OCI-LY7 (cell line): Measurements from ENCODE around the gene PITPNB. TPM values are rescaled to one million over a fixed set of nuclear protein-coding genes. Genes with fewer than 3 reads are reported as not detected.

Experiments
- BruUV-seq: library from RNA; stranded (reverse); fragments of 400-500 nt; replicated peaks from 2 replicates; lab custom pipeline; 2021; lab: Mats Ljungman, UMichigan
- CTCF ChIA-PET: fragments of 300-600 bp; sonication (Branson Sonifier 250); formaldehyde crosslinking; loops from one replicate; lab custom pipeline; 2022; ENCODE audit warnings: antibody characterized with exemption; ENCODE audit not compliant: unreplicated experiment; lab: Charles Lee
- POLR2A ChIA-PET: fragments of 300-600 bp; sonication (Branson Sonifier 250); formaldehyde crosslinking; loops from one replicate; lab custom pipeline; 2022; ENCODE audit warnings: antibody characterized with exemption; lab: Charles Lee
- DNase-seq: peaks from one replicate; pipeline ENCODE4 v3.0.0-alpha.2; 2015; ENCODE audit warnings: low spot score
- H2AFZ ChIP-seq: fragments of 200-600 bp; sonication (generic), shearing (Covaris generic); 2 replicates; pipeline ENCODE4 v1.6.1; 2014; ENCODE audit warnings: mild to moderate bottlenecking, antibody characterized with exemption, low read length, moderate library complexity
- H3K27ac ChIP-seq: fragments of 200-600 bp; sonication (generic); 2 replicates; pipeline ENCODE4 v1.5.1; 2014; ENCODE audit warnings: mixed run types, low read depth, mild to moderate bottlenecking, moderate library complexity, low read length, inconsistent platforms; ENCODE audit not compliant: poor library complexity, severe bottlenecking
- H3K36me3 ChIP-seq: fragments of 200-600 bp; sonication (generic); 2 replicates; pipeline ENCODE4 v1.6.1; 2014; ENCODE audit warnings: mild to moderate bottlenecking, antibody characterized with exemption, low read length, moderate library complexity, mixed read lengths; ENCODE audit not compliant: insufficient read depth
- H3K4me1 ChIP-seq: fragments of 200-600 bp; sonication (generic); 2 replicates; pipeline ENCODE4 v1.5.1; 2014; ENCODE audit warnings: mild to moderate bottlenecking, low read length; ENCODE audit not compliant: insufficient read depth, poor library complexity, severe bottlenecking
- H3K4me2 ChIP-seq: fragments of 200-600 bp; sonication (generic); 2 replicates; pipeline ENCODE4 v1.6.1; 2014; ENCODE audit warnings: mild to moderate bottlenecking, low read length
- H3K4me3 ChIP-seq: fragments of 200-600 bp; sonication (generic); 2 replicates; pipeline ENCODE4 v1.5.1; 2014; ENCODE audit warnings: mild to moderate bottlenecking, low read depth, low read length; ENCODE audit not compliant: poor library complexity, severe bottlenecking
- H3K79me2 ChIP-seq: fragments of 200-600 bp; sonication (generic); 2 replicates; pipeline ENCODE4 v1.6.1; 2016; ENCODE audit warnings: low read depth, mild to moderate bottlenecking, low read length, moderate library complexity, mixed read lengths; ENCODE audit not compliant: insufficient read depth
- H3K9me2 ChIP-seq: fragments of 200-600 bp; sonication (generic); 2 replicates; pipeline ENCODE4 v1.6.1; 2016; ENCODE audit warnings: mild to moderate bottlenecking, low read length, mixed read lengths; ENCODE audit not compliant: insufficient read depth
- H3K9me3 ChIP-seq: fragments of 200-600 bp; sonication (generic); 2 replicates; pipeline ENCODE4 v1.6.1; 2014; ENCODE audit warnings: mild to moderate bottlenecking, mixed run types, low read length, mixed read lengths
- H4K20me1 ChIP-seq: fragments of 200-600 bp; sonication (generic); 2 replicates; pipeline ENCODE4 v1.6.1; 2014; ENCODE audit warnings: mild to moderate bottlenecking, antibody characterized with exemption, low read length, moderate library complexity, mixed read lengths; ENCODE audit not compliant: insufficient read depth
- EZH2phosphoT487 ChIP-seq: fragments of 200-600 bp; sonication (generic); IDR thresholded peaks from 2 replicates; pipeline ENCODE4 v1.6.1; 2018; ENCODE audit warnings: low read depth, borderline replicate concordance, mild to moderate bottlenecking, mixed run types, antibody characterized with exemption, low read length, moderate library complexity, mixed read lengths
- intact Hi-C: fragments of 100-400 bp; cut with micrococcal nuclease; formaldehyde crosslinking; loops from one replicate; pipeline ENCODE4 v1.10.0; 2022; ENCODE audit not compliant: unreplicated experiment
- total RNA-seq, 2 experiments: library from RNA; depleted of rRNA in 1 of 2; stranded (reverse); fragments of >200 nt in 1 of 2; shearing (Covaris generic) in 1 of 2; gene quantifications; 2 replicates each; pipeline ENCODE4 v1.2.3, GENCODE V29; 2014 to 2022
- TF ChIP-seq, protein P1 (sequence below): fragments of 200-600 bp; sonication (generic); conservative IDR thresholded peaks from 2 replicates; pipeline ENCODE4 v1.5.1; 2014; ENCODE audit warnings: mild to moderate bottlenecking, antibody characterized with exemption, low read length, moderate library complexity, mixed read lengths

Gene PITPNB
- total RNA-seq, 2 experiments from 2014 or later, result 21.8 to 97.4 TPM

DNA sequence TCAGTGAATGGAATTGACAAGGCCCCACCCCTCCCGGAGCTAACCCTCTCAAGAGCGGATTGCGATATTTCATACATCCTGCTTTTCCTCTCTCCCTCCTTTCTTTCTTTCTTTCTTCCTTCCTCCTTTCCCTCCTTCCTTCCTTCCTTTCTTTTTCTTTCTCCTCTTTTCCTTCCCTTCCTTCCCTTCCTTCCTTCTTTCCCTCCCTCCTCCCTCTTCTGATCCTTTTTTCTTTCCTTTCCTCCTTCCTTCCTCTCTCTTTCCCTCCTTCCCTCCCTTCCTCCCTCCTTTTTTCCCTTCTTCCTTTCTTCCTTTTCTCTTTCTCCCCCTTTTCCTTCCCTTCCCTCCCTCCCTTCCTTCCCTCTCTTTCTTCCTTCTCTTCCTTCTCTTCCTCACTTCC is 102.5 kb downstream of the PITPNB start:
- H3K36me3 ChIP-seq, result no peaks in the 10 kb centered on the region
- H3K9me3 ChIP-seq, result no peaks in the 10 kb centered on the region
- ChIA-PET POLR2A (no interaction called here), CTCF (no interaction called here)
- intact Hi-C loops, result no loop called here
- no peaks in the 10 kb centered on the region for H3K4me1 ChIP-seq
- H4K20me1 ChIP-seq, result no peaks in the 10 kb centered on the region
- no peak overlapping the region for H3K4me3 ChIP-seq
- DNase-seq, result no peak
- no TSS peak for BruUV-seq
- H3K4me2 ChIP-seq, result no peak overlapping the region
- H3K79me2 ChIP-seq, result no peaks in the 10 kb centered on the region
- no peaks in the 10 kb centered on the region for H3K9me2 ChIP-seq
- no peak overlapping the region for H2AFZ ChIP-seq
- no peak overlapping the region for H3K27ac ChIP-seq
- TF ChIP-seq, protein P1, sequence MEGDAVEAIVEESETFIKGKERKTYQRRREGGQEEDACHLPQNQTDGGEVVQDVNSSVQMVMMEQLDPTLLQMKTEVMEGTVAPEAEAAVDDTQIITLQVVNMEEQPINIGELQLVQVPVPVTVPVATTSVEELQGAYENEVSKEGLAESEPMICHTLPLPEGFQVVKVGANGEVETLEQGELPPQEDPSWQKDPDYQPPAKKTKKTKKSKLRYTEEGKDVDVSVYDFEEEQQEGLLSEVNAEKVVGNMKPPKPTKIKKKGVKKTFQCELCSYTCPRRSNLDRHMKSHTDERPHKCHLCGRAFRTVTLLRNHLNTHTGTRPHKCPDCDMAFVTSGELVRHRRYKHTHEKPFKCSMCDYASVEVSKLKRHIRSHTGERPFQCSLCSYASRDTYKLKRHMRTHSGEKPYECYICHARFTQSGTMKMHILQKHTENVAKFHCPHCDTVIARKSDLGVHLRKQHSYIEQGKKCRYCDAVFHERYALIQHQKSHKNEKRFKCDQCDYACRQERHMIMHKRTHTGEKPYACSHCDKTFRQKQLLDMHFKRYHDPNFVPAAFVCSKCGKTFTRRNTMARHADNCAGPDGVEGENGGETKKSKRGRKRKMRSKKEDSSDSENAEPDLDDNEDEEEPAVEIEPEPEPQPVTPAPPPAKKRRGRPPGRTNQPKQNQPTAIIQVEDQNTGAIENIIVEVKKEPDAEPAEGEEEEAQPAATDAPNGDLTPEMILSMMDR, result no peak
- TF ChIP-seq EZH2phosphoT487, result no peak

DNA sequence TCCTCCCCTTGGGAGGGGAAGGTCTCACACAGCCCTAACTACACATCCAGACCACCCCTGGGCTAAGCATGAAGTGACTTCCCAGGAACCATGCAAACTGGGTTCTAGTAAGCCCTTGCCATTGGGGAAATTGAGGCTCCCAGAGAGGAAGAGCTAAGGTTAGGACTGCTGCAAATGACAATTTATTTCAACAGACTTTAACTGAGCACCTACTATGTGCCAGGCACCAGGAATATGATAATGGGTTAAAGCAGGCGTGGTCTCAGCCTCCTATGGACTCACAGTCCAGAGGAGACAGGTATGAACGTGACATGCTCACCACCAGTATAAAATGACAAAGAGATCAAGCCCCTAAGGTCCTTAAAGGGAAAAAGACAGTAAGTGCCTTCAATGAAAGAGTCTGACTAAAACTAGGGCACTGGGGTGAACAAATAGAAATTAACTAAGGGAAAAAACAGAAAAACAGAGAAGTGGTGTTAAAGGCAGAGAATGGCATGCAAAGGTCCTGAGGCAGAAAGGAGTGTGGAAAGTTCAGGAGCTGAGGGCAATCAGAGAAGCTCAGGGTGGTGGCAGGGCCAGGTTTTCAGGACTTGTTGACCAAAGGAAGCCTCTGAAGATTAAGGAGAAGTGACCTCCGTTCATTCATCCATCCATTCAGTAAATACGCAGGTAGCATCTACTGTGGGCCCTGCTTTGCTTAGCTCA is 103.1 kb downstream of the PITPNB start:
- intact Hi-C loops, result no loop called here
- no peak for DNase-seq
- Histone ChIP-seq H3K27ac (no peak overlapping the region), H3K4me2 (no peak overlapping the region), H4K20me1 (no peaks in the 10 kb centered on the region), H3K4me1 (no peaks in the 10 kb centered on the region), H3K79me2 (no peaks in the 10 kb centered on the region), H3K36me3 (no peaks in the 10 kb centered on the region), H3K4me3 (no peak overlapping the region), H3K9me2 (no peaks in the 10 kb centered on the region), H2AFZ (no peak overlapping the region), H3K9me3 (no peaks in the 10 kb centered on the region)
- POLR2A ChIA-PET, result no interaction called here
- CTCF ChIA-PET, result no interaction called here
- BruUV-seq, result no TSS peak
- no peak for TF ChIP-seq EZH2phosphoT487
- TF ChIP-seq, protein P1, result no peak

DNA sequence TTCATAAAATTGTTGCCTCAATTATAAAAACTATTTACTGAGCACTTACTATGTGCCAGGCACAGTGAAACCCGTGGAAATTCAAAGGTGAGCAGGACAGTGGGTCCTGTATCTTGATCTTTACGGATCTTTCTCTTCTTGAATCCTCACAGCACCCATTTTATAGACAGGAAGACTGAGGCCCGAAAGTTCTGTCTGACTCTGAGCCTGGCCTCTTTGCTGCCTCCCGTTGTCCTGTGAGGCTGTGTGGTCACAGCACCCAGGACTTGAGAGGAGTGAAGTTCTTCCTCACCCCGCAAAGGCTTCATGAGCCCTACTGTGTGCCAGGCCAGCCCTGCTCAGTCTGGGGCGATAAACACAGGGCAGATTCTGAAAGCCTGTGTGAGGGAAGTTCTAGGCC is 104.1 kb downstream of the PITPNB start:
- DNase-seq, result no peak
- no peak for TF ChIP-seq EZH2phosphoT487
- TF ChIP-seq, protein P1, result no peak
- Histone ChIP-seq H3K79me2 (no peaks in the 10 kb centered on the region), H3K9me2 (no peaks in the 10 kb centered on the region), H3K4me3 (no peak overlapping the region), H3K4me1 (no peaks in the 10 kb centered on the region), H3K4me2 (no peak overlapping the region), H3K27ac (no peak overlapping the region), H2AFZ (no peak overlapping the region), H3K9me3 (no peaks in the 10 kb centered on the region), H4K20me1 (no peaks in the 10 kb centered on the region), H3K36me3 (no peaks in the 10 kb centered on the region)
- ChIA-PET CTCF (no interaction called here), POLR2A (no interaction called here)
- intact Hi-C loops, result no loop called here
- BruUV-seq, result no TSS peak
